CD4-positive, alpha-beta T cell (primary cell): Measurements from ENCODE around the gene DNER. TPM values are rescaled to one million over a fixed set of nuclear protein-coding genes. Genes with fewer than 3 reads are reported as not detected.
"Not testable (repeated sequence)": the region's sequence is repeated elsewhere in the genome, so short reads cannot be mapped to it uniquely, and the experiment has no call there.

ENCODE experiments used
- ATAC-seq: fragments of 200-7000 bp; cut with Tn5 transposase; one replicate; pipeline ENCODE4 v1.10.0; 2022; ENCODE audit warnings: mild to moderate bottlenecking; ENCODE audit not compliant: poor library complexity
- CTCF ChIA-PET: fragments of 350-600 bp; sonication (Branson Sonifier 250); formaldehyde crosslinking; loops from one replicate; lab custom pipeline; 2021; ENCODE audit warnings: antibody characterized with exemption, inconsistent platforms; lab: Charles Lee
- POLR2A ChIA-PET: fragments of 350-600 bp; sonication (Branson Sonifier 250); formaldehyde crosslinking; loops from one replicate; lab custom pipeline; 2021; ENCODE audit warnings: antibody characterized with exemption, inconsistent platforms; lab: Charles Lee
- DNase-seq, 14 experiments: peaks; one replicate each; pipeline ENCODE4 v3.0.0-alpha.2; 2013 to 2020; ENCODE audit warnings: mixed read lengths in 2 of 14
- H3K27ac ChIP-seq, 2 donors: one replicate each; pipeline versions ENCODE4 v1.5.1 to v1.7.0; 2013; ENCODE audit warnings: low read length in 2 of 2, low read depth in 1 of 2, mild to moderate bottlenecking in 1 of 2
- H3K27me3 ChIP-seq, 2 experiments: 1 replicate in 1 of 2; 2 replicates in 1 of 2; pipeline versions ENCODE4 v1.6.1 to v1.7.0; 2013; ENCODE audit warnings: low read length in 2 of 2, control low read depth in 1 of 2, mild to moderate bottlenecking in 1 of 2, moderate library complexity in 1 of 2; ENCODE audit not compliant: insufficient read depth in 2 of 2, control insufficient read depth in 1 of 2
- H3K36me3 ChIP-seq: one replicate; pipeline ENCODE4 v1.6.1; 2013; ENCODE audit warnings: low read length, control low read depth; ENCODE audit not compliant: insufficient read depth
- H3K4me1 ChIP-seq: one replicate; pipeline ENCODE4 v1.6.1; 2013; ENCODE audit warnings: low read length, control low read depth; ENCODE audit not compliant: insufficient read depth
- H3K4me3 ChIP-seq: one replicate; pipeline ENCODE4 v1.5.1; 2013; ENCODE audit warnings: mild to moderate bottlenecking, low read length, moderate library complexity
- H3K9me3 ChIP-seq, 2 experiments: 1 replicate in 1 of 2; 2 replicates in 1 of 2; pipeline versions ENCODE4 v1.6.1 to v1.7.0; 2013; ENCODE audit warnings: low read length in 2 of 2, mild to moderate bottlenecking in 2 of 2, control low read depth in 1 of 2, moderate library complexity in 1 of 2; ENCODE audit not compliant: control insufficient read depth in 1 of 2, insufficient read depth in 1 of 2
- H3K27ac Mint-ChIP-seq: one replicate; pipeline ENCODE4 v1.8.0; 2020; ENCODE audit warnings: mixed read lengths
- H3K27me3 Mint-ChIP-seq: one replicate; pipeline ENCODE4 v1.8.0; 2021; ENCODE audit warnings: mixed read lengths
- H3K36me3 Mint-ChIP-seq: one replicate; pipeline ENCODE4 v1.8.0; 2021; ENCODE audit warnings: low read depth, mixed read lengths
- H3K4me1 Mint-ChIP-seq: one replicate; pipeline ENCODE4 v1.8.0; 2021; ENCODE audit warnings: low read depth, mixed read lengths
- H3K4me3 Mint-ChIP-seq: one replicate; pipeline ENCODE4 v1.8.0; 2020; ENCODE audit warnings: mild to moderate bottlenecking, mixed read lengths
- H3K9me3 Mint-ChIP-seq: one replicate; pipeline ENCODE4 v1.8.0; 2020; ENCODE audit warnings: mixed read lengths
- CTCF ChIP-seq: fragments of 200-600 bp; IDR thresholded peaks from one replicate; pipeline ENCODE4 v1.8.0; 2022; ENCODE audit warnings: antibody characterized with exemption, mild to moderate bottlenecking
- intact Hi-C, 2 experiments: fragments of 100-400 bp; cut with DNase I in 1 of 2; cut with micrococcal nuclease in 1 of 2; formaldehyde crosslinking; loops; one replicate each; pipeline versions ENCODE4 v1.15.1 to v1.9.0; 2023 to 2025; cut with DNase I, micrococcal nuclease
- total RNA-seq, 174 experiments: library from RNA in 2 of 174; stranded (reverse) in 2 of 174; gene quantifications; one replicate each; pipeline ENCODE4 v1.2.3 and lab custom pipeline; 2021 to 2026

DNER gene
- total RNA-seq, 2 experiments from 2014 or later: not detected

- Histone ChIP-seq H3K4me1 (no peaks in the 10 kb centered on the region), H3K27me3 (peaks cover 5 to 8% of the 10 kb centered on the region in 2 experiments), H3K9me3 (no peaks in the 10 kb centered on the region), H3K36me3 (no peaks in the 10 kb centered on the region), H3K27ac (no peak overlapping the region), H3K4me3 (no peak overlapping the region)
- no peak for DNase-seq
- ATAC-seq: no peak
- Mint-ChIP-seq H3K4me1 (no peaks in the 10 kb centered on the region), H3K36me3 (no peaks in the 10 kb centered on the region), H3K27me3 (peaks cover 61% of the 10 kb centered on the region), H3K9me3 (no peaks in the 10 kb centered on the region), H3K27ac (no peak overlapping the region), H3K4me3 (no peak overlapping the region)
- ChIA-PET POLR2A (no interaction called here), CTCF (no interaction called here)
- intact Hi-C loops: no loop called here
- no peak for TF ChIP-seq CTCF
Observed at GRCh38 chr2:229695961-229696360, 18.4 kb downstream of the DNER start.

GRCh38 chr2:229693845-229694244 lies 20.5 kb downstream of the DNER start:
- H3K9me3 ChIP-seq, H3K27ac Mint-ChIP-seq, H3K36me3 Mint-ChIP-seq, H3K4me1 Mint-ChIP-seq, H3K36me3 ChIP-seq, CTCF ChIA-PET, H3K4me3 ChIP-seq, H3K27ac ChIP-seq, DNase-seq, POLR2A ChIA-PET, H3K27me3 ChIP-seq, ATAC-seq, H3K4me1 ChIP-seq, intact Hi-C loops, H3K4me3 Mint-ChIP-seq, H3K9me3 Mint-ChIP-seq: not testable (repeated sequence)
- H3K27me3 Mint-ChIP-seq: peaks cover 58% of the 10 kb centered on the region

GRCh38 chr2:229691631-229692030 lies 22.7 kb downstream of the DNER start:
- POLR2A ChIA-PET: no interaction called here

More at GRCh38 chr2:229691631-229692030, 22.7 kb downstream of the DNER start:
- no peaks in the 10 kb centered on the region for H3K36me3 Mint-ChIP-seq
- DNase-seq (no peak), ATAC-seq (no peak)
- peaks cover 45% of the 10 kb centered on the region for H3K27me3 Mint-ChIP-seq
- no peak overlapping the region for H3K27ac Mint-ChIP-seq
- H3K27me3 ChIP-seq: peaks cover 7 to 10% of the 10 kb centered on the region in 2 experiments
- no peak overlapping the region for H3K27ac ChIP-seq
- no peak overlapping the region for H3K4me3 Mint-ChIP-seq
- CTCF ChIA-PET: interaction anchor here (1.0 kb wide), 1 partner anchor 9 kb away, joined by 3 read pairs; no protein-coding TSS in a partner anchor
- H3K36me3 ChIP-seq: no peaks in the 10 kb centered on the region
- no peak for TF ChIP-seq CTCF
- no peak overlapping the region for H3K4me3 ChIP-seq
- H3K4me1 Mint-ChIP-seq: no peaks in the 10 kb centered on the region
- H3K9me3 Mint-ChIP-seq: no peaks in the 10 kb centered on the region
- no peaks in the 10 kb centered on the region for H3K4me1 ChIP-seq
- intact Hi-C loops: no loop called here
- H3K9me3 ChIP-seq: no peaks in the 10 kb centered on the region
